HUES48 (cell line): ENCODE measurements around the gene TMEM131L.

Source experiments
- H3K27ac ChIP-seq: one replicate; pipeline ENCODE4 v1.7.0; 2013; ENCODE audit warnings: low read depth, low read length, inconsistent platforms
- H3K27me3 ChIP-seq: 2 replicates; pipeline ENCODE4 v1.6.1; 2013; ENCODE audit warnings: mild to moderate bottlenecking, low read length; ENCODE audit not compliant: control insufficient read depth, insufficient read depth
- H3K36me3 ChIP-seq: 2 replicates; pipeline ENCODE4 v1.6.1; 2013; ENCODE audit warnings: low read length; ENCODE audit not compliant: control insufficient read depth, insufficient read depth
- H3K4me1 ChIP-seq: 2 replicates; pipeline ENCODE4 v1.6.1; 2013; ENCODE audit warnings: mild to moderate bottlenecking, low read length; ENCODE audit not compliant: control insufficient read depth, insufficient read depth
- H3K4me3 ChIP-seq: 2 replicates; pipeline ENCODE4 v1.5.1; 2013; ENCODE audit warnings: mild to moderate bottlenecking, low read depth, low read length
- H3K9ac ChIP-seq: 2 replicates; pipeline ENCODE4 v1.6.1; 2013; ENCODE audit warnings: mild to moderate bottlenecking, low read depth, low read length, moderate library complexity
- H3K9me3 ChIP-seq: 2 replicates; pipeline ENCODE4 v1.6.1; 2013; ENCODE audit warnings: low read length; ENCODE audit not compliant: control insufficient read depth, insufficient read depth

Gene TMEM131L

DNA sequence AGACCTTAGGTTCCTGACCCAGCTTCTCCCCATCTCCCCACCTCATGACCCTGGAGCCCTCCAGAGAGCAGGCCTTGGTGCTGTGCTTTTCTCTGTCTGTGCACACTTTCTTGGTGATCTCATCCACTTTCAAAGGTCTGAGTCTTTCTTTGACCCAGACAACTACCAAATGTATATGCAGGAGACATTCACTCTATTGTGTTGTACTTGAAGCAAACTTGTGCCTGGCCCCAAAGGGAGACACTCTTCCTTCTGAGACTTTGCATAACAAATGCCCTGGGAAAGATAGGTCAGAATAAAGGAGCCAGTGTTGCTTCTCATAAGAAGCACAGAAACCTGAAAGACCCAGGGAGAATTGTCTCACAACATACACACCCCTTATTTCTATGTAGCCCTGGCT lies 163.6 kb downstream of the TMEM131L start:
- no peak overlapping the region for H3K4me3 ChIP-seq
- H3K9me3 ChIP-seq = peaks cover 5% of the 10 kb centered on the region; the same call in 1 of the 2 replicates
- no peaks in the 10 kb centered on the region for H3K27me3 ChIP-seq
- peaks cover 85% of the 10 kb centered on the region for H3K36me3 ChIP-seq
- H3K4me1 ChIP-seq = no peaks in the 10 kb centered on the region
- no peak overlapping the region for H3K9ac ChIP-seq
- no peak overlapping the region for H3K27ac ChIP-seq

DNA sequence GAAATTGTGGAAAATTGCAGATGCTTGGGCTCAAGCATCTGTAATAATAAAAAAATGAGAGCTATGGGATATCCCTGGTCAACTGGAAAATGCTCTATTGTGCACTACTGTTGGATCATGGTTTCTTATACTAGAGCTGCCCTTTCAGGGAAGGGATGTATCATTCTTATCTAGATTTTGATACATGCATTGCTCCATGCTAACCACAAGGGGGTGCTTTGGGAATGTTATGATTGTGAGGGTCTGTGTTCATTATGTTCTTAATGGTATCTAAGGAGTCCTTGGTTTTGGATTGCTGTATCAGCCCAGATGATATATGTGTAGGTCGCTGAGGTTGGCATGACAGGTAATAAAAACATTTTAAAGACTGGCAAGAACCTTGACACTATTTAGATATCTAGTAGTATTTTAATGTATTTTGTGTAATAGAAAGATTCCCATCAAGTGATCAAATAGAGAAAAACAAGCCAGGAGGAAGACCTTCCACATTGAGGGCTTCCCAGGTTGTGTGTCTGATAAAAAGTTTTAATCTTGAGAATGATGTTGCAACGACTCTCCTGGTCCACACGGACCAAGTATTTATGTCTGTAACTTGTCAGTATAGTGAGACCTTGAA lies 168.7 kb downstream of the TMEM131L start:
- Histone ChIP-seq H3K4me3 (no peak overlapping the region), H3K9me3 (peaks cover 5% of the 10 kb centered on the region; the same call in 1 of the 2 replicates), H3K27me3 (no peaks in the 10 kb centered on the region), H3K4me1 (no peaks in the 10 kb centered on the region), H3K36me3 (peaks cover 70% of the 10 kb centered on the region), H3K27ac (no peak overlapping the region), H3K9ac (no peak overlapping the region)

DNA sequence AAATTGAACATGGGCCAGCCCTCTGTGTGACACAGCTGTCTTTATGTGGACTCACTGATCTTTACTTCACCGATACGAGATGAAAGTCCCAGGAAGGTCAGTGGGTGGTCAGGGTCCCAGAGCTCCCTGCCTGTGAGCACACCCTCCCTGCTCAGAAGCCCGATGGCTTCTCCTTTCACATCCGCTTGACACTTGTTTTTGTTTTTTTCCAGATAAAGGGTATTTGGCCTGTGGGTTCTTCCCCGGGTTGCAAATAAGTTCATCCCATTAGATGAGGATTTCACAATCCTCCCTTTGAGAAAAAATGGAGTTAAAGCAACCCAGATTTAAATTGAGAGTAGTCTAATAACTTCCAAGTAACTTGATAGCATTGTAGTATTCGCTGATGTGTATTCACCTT lies 169.7 kb downstream of the TMEM131L start:
- no peak overlapping the region for H3K9ac ChIP-seq
- no peak overlapping the region for H3K27ac ChIP-seq
- H3K27me3 ChIP-seq = no peaks in the 10 kb centered on the region
- no peaks in the 10 kb centered on the region; the same call in 1 of the 2 replicates for H3K4me1 ChIP-seq
- H3K36me3 ChIP-seq = peaks cover 60% of the 10 kb centered on the region
- H3K4me3 ChIP-seq = no peak overlapping the region
- H3K9me3 ChIP-seq = no peaks in the 10 kb centered on the region

DNA sequence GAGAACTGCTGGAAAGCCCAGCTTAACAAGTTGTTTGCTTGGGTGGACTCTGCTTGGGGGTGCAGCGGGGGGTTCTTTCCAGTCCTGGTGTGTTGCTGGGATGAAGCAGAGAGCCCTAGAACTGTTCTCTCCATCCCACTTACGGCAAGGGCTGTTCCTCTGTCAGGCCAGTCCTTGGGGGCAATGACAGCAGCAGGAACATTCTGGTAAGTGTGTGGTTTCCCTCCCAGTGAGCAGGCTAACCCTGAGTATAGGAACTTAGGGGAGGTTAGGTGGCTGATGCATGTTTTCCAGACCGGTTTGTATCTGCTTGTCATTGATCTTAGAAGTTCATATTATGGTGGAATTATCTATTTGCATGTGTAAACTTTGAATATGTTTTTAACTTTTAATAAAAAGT lies 171.0 kb downstream of the TMEM131L start:
- H3K27ac ChIP-seq = no peak overlapping the region
- H3K9me3 ChIP-seq = no peaks in the 10 kb centered on the region
- H3K36me3 ChIP-seq = peaks cover 49% of the 10 kb centered on the region
- no peak overlapping the region for H3K9ac ChIP-seq
- H3K27me3 ChIP-seq = no peaks in the 10 kb centered on the region
- H3K4me3 ChIP-seq = no peak overlapping the region
- H3K4me1 ChIP-seq = no peaks in the 10 kb centered on the region; the same call in 1 of the 2 replicates

GRCh38 chr4:153638011-153638410 lies 171.9 kb downstream of the TMEM131L start:
- Histone ChIP-seq H3K4me1 (no peaks in the 10 kb centered on the region; the same call in 1 of the 2 replicates), H3K9ac (no peak overlapping the region), H3K27ac (no peak overlapping the region), H3K36me3 (peaks cover 41% of the 10 kb centered on the region), H3K4me3 (no peak overlapping the region), H3K9me3 (no peaks in the 10 kb centered on the region), H3K27me3 (no peaks in the 10 kb centered on the region)

GRCh38 chr4:153638999-153639398 lies 172.8 kb downstream of the TMEM131L start:
- H3K9me3 ChIP-seq = no peaks in the 10 kb centered on the region
- no peaks in the 10 kb centered on the region for H3K27me3 ChIP-seq
- H3K4me1 ChIP-seq = no peaks in the 10 kb centered on the region; the same call in 1 of the 2 replicates
- no peak overlapping the region for H3K27ac ChIP-seq
- H3K9ac ChIP-seq = no peak overlapping the region
- H3K4me3 ChIP-seq = no peak overlapping the region
- H3K36me3 ChIP-seq = peaks cover 33% of the 10 kb centered on the region

DNA sequence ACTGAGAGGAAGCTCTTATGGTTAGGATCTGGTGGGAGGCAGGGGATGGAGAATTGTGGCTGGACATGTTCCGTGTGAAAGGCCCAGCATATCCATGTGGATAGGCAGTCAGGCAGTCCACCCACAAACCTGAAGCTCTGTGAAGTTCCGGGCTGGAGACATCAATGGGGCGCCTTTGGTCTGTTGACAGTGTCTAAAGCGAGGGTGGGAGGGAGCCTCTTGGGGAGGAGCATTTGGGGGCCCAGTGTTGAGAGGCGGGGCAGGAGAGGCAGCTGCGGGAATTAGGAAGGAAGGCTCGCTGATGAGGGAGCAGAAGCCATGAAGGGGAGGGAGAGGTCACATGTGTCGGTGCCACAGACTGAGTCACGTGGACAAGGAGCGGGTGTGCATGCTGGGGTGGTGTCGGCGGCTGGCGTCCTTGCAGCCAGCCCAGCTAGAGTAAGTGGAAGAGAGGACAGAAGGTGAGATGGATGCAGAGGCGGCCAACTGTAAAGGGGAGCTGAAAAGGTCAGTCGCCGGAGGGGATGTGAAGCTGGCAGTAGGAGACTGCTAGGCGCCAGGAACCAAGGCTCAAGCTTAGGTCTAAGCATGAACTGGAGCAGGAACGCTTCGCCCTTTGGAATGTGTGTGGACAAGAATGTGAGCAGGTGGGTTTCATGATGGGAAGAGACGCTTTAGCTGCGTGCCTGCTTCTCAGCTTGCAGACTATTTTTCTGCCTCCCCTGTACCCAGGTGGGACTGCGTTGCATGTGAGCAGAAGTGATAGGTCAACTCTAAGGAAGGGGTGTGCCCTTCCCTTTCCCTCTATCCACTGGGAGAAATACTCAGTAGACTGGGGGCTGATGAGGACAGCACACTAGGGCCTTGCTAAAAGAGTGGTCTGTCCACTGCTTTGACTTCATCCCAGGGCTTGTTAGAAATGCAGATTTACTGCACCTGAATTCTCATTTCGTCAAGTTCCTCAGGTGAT lies 174.0 kb downstream of the TMEM131L start:
- H3K4me1 ChIP-seq = no peaks in the 10 kb centered on the region; the same call in 1 of the 2 replicates
- H3K9me3 ChIP-seq = 0 out of 2 replicates have a peak, but pooled peaks cover under 1% of the 10 kb centered on the region
- H3K9ac ChIP-seq = no peak overlapping the region
- H3K27me3 ChIP-seq = no peaks in the 10 kb centered on the region
- H3K4me3 ChIP-seq = no peak overlapping the region
- H3K36me3 ChIP-seq = peaks cover 23% of the 10 kb centered on the region
- H3K27ac ChIP-seq = no peak overlapping the region

- H3K4me1 ChIP-seq = no peaks in the 10 kb centered on the region; the same call in 1 of the 2 replicates
- H3K4me3 ChIP-seq = no peak overlapping the region
- H3K36me3 ChIP-seq = peaks cover 10% of the 10 kb centered on the region
- H3K9me3 ChIP-seq = peaks cover 6% of the 10 kb centered on the region; the same call in 1 of the 2 replicates
- no peak overlapping the region for H3K9ac ChIP-seq
- H3K27me3 ChIP-seq = no peaks in the 10 kb centered on the region
- no peak overlapping the region for H3K27ac ChIP-seq
These were observed 175.4 kb downstream of the TMEM131L start for GRCh38 chr4:153641532-153641931.

GRCh38 chr4:153643406-153644383 lies 177.5 kb downstream of the TMEM131L start:
- H3K9me3 ChIP-seq = peaks cover 6% of the 10 kb centered on the region; the same call in 1 of the 2 replicates
- H3K4me3 ChIP-seq = no peak overlapping the region
- H3K4me1 ChIP-seq = no peaks in the 10 kb centered on the region; the same call in 1 of the 2 replicates
- no peaks in the 10 kb centered on the region for H3K27me3 ChIP-seq
- H3K36me3 ChIP-seq = no peaks in the 10 kb centered on the region
- no peak overlapping the region for H3K27ac ChIP-seq
- H3K9ac ChIP-seq = no peak overlapping the region

DNA sequence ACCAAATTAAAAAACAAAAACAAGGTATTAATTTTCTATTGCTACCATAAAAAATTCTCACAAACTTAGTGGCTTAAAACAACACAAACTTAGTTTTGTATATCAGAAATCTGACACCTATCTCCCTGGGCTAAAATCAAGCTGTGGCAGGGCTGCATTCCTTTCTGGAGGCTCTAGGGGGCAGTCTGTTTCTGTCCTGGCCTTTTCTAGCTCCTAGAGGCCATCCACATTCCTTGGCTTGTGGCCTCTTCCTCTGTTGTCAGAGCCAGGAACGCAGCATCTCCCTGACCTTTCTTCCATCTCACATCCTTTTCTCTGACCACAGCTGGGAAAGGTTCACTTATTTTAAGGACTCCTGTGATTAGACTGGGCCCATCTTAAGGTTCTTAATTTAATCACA lies 179.0 kb downstream of the TMEM131L start:
- Histone ChIP-seq H3K36me3 (no peaks in the 10 kb centered on the region), H3K27ac (no peak overlapping the region), H3K9ac (no peak overlapping the region), H3K27me3 (no peaks in the 10 kb centered on the region), H3K4me1 (no peaks in the 10 kb centered on the region; the same call in 1 of the 2 replicates), H3K4me3 (no peak overlapping the region), H3K9me3 (peaks cover 6% of the 10 kb centered on the region; the same call in 1 of the 2 replicates)
